ENCODE data around the gene CTNS. TPM values are rescaled to one million over a fixed set of nuclear protein-coding genes. Genes with fewer than 3 reads are reported as not detected.

CTNS gene
- total and polyA plus RNA-seq, 2 of the 13 experiments (the other 11 are each of a cell fraction or from before 2014, with no cell fraction given): 9.5 to 13.7 TPM

- TF ChIP-seq ZSCAN31 (CRISPR knock-in tag; IDR thresholded peaks at IDR 0.05; ENCODE audit: low read depth) (peak; percentile 16; the same call in 1 of the 2 replicates), DBP (CRISPR knock-in tag; IDR thresholded peaks at IDR 0.05; ENCODE audit: not compliant biosample characterization) (no peak), ZNF275 (CRISPR knock-in tag; IDR thresholded peaks at IDR 0.05; ENCODE audit: borderline replicate concordance) (0 out of 2 replicates have a peak, but pooled peaks have one; percentile 52), GATAD2A (CRISPR knock-in tag; IDR thresholded peaks at IDR 0.05) (peak; percentile 26; the same call in 1 of the 2 replicates), TCF12 (IDR thresholded peaks at IDR 0.05) (no peak), TCF12 (CRISPR knock-in tag; IDR thresholded peaks at IDR 0.05) (peak; percentile 69; the same call in 1 of the 2 replicates), TOPORS (CRISPR knock-in tag; IDR thresholded peaks at IDR 0.05) (peak; percentile 38; the same call in 1 of the 2 replicates), ZNF180 (CRISPR knock-in tag; IDR thresholded peaks at IDR 0.05; ENCODE audit: borderline replicate concordance, low read depth) (no peak), ZNF296 (CRISPR knock-in tag; conservative IDR thresholded peaks at IDR 0.05) (no peak; the same call in 1 of the 2 replicates), MAFF (IDR thresholded peaks at IDR 0.05; ENCODE audit: low read depth, low read length) (no peak), SNAI1 (CRISPR knock-in tag; IDR thresholded peaks at IDR 0.05; ENCODE audit: borderline replicate concordance) (0 out of 2 replicates have a peak, but pooled peaks have one; percentile 76), ATF1 (CRISPR knock-in tag; IDR thresholded peaks at IDR 0.05) (peak; percentile 53), ZNF713 (CRISPR knock-in tag; IDR thresholded peaks at IDR 0.05) (0 out of 2 replicates have a peak, but pooled peaks have one; percentile 53), IKZF5 (CRISPR knock-in tag; IDR thresholded peaks at IDR 0.05) (peak; percentile 59; the same call in 1 of the 2 replicates), ZNF607 (CRISPR knock-in tag; IDR thresholded peaks at IDR 0.05; ENCODE audit: borderline replicate concordance) (peak; percentile 87; the same call in 1 of the 2 replicates), STAT6 (CRISPR knock-in tag; IDR thresholded peaks at IDR 0.05; ENCODE audit: borderline replicate concordance) (peak; percentile 67; the same call in 1 of the 2 replicates), FOXA3 (CRISPR knock-in tag; IDR thresholded peaks at IDR 0.05) (peak; percentile 32; the same call in 1 of the 2 replicates), AGO1 (IDR thresholded peaks at IDR 0.05; ENCODE audit: low read depth, low read length, poor library complexity, severe bottlenecking) (no peak), ZNF564 (CRISPR knock-in tag; IDR thresholded peaks at IDR 0.05) (0 out of 2 replicates have a peak, but pooled peaks have one; percentile 80), ZNF691 (CRISPR knock-in tag; IDR thresholded peaks at IDR 0.05; ENCODE audit: borderline replicate concordance, low read depth) (no peak), JARID2 (CRISPR knock-in tag; IDR thresholded peaks at IDR 0.05; ENCODE audit: insufficient replicate concordance) (peak; percentile 21), PAX8 (CRISPR knock-in tag; IDR thresholded peaks at IDR 0.05; ENCODE audit: borderline replicate concordance) (peak; percentile 24; the same call in 1 of the 2 replicates)
These were observed at the start of gene CTNS, which contains the start of gene SHPK (continued) for GRCh38 chr17:3636154-3636907.

Measured in HepG2 (cell line).